Measurements from ENCODE around the gene SPTLC3.

SPTLC3 gene

DNA sequence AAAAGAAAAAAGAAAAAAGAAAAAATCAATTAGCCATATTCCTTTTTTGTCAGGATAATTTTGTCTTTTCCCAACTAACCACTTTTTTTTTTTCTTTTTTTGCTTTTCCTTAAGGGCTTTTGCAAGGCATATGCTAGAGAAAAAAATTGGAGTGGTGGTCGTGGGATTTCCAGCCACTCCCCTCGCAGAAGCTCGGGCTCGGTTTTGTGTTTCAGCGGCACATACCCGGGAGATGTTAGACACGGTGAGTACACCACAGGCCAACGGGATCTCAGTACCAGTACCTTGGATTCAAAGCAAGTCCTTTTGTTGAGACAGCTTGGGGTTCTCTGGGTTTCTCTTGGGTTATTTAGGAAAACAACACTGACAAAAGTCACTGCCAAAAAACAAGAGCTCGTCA, 151.1 kb downstream of the SPTLC3 start:
- DNase-seq (ENCODE audit: low read depth in 2 of 2), result no peak
- TF ChIP-seq, protein P1, sequence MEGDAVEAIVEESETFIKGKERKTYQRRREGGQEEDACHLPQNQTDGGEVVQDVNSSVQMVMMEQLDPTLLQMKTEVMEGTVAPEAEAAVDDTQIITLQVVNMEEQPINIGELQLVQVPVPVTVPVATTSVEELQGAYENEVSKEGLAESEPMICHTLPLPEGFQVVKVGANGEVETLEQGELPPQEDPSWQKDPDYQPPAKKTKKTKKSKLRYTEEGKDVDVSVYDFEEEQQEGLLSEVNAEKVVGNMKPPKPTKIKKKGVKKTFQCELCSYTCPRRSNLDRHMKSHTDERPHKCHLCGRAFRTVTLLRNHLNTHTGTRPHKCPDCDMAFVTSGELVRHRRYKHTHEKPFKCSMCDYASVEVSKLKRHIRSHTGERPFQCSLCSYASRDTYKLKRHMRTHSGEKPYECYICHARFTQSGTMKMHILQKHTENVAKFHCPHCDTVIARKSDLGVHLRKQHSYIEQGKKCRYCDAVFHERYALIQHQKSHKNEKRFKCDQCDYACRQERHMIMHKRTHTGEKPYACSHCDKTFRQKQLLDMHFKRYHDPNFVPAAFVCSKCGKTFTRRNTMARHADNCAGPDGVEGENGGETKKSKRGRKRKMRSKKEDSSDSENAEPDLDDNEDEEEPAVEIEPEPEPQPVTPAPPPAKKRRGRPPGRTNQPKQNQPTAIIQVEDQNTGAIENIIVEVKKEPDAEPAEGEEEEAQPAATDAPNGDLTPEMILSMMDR (IDR thresholded peaks at IDR 0.05; ENCODE audit: low read depth, low read length), result no peak

DNA sequence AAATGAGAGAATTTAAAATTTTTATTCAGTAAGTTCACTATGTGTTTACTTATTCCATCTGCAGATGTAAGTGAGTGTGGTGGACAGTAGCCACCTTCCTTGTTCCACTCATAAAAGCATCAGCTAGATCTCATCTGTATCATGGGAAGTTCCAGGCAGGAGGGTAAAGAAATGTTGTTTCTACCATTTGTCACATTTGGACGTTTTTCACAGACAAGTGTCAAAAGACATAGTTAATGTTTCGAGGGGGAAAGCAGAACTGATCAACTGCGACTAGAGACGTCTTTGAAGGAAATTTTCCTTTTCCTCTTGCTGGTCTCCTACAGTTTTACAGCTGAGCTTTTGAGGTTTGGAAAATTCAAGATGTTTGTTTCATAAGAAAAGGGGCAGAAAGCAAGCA, 156.4 kb downstream of the SPTLC3 start:
- no peak for DNase-seq (ENCODE audit: low read depth in 2 of 2)
- TF ChIP-seq, protein P1 (IDR thresholded peaks at IDR 0.05; ENCODE audit: low read depth, low read length), result no peak
- no peak overlapping the region for H3K4me3 ChIP-seq (replicated peaks in 1 of 2; ENCODE audit: low read depth in 2 of 2, low read length in 2 of 2)

More for the DNA sequence above, 151.1 kb downstream of the SPTLC3 start:
- no peak overlapping the region for H3K4me3 ChIP-seq (replicated peaks in 1 of 2; ENCODE audit: low read depth in 2 of 2, low read length in 2 of 2)

DNA sequence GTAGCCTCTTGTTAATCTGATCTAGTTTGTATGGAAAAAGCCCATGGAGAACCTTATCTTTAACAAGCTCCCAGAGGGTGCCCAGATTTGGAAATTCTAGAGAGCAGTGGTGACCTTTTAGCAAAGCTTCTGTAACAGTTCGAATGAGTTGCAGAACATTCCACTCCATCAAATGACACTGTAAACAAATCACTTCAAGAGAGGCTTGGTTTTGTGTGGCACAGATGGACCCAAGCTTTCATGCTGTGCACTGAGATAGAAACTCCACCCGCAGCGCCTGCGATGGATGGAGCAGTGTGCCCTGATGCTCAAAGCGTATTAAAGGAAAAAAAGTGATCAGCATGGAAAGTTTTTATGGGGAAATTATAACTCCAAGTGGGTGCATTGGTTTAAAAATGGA, 157.2 kb downstream of the SPTLC3 start:
- TF ChIP-seq, protein P1 (IDR thresholded peaks at IDR 0.05; ENCODE audit: low read depth, low read length), result no peak
- no peak overlapping the region for H3K4me3 ChIP-seq (replicated peaks in 1 of 2; ENCODE audit: low read depth in 2 of 2, low read length in 2 of 2)
- DNase-seq (ENCODE audit: low read depth in 2 of 2), result no peak

DNA sequence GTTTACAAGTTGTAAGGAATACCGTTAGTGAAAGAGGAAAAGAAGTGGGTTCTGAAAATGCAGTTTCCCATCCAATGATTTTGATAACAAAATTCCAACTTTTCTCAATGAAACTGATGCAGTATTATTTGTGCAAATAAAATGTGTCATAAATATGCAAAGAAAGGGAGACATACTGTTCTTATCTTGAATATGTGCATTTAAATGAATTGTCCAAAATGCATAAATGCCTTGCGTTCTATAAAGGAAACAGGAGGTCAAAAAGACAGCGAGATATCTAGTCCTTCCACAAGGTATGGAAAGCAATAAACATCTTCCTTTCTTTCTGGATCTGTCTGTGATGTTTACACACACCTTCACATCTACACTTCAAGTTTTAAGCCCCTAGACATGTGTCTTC, 157.7 kb downstream of the SPTLC3 start:
- DNase-seq (ENCODE audit: low read depth in 2 of 2), result no peak
- no peak overlapping the region for H3K4me3 ChIP-seq (replicated peaks in 1 of 2; ENCODE audit: low read depth in 2 of 2, low read length in 2 of 2)
- TF ChIP-seq, protein P1 (IDR thresholded peaks at IDR 0.05; ENCODE audit: low read depth, low read length), result no peak

DNA sequence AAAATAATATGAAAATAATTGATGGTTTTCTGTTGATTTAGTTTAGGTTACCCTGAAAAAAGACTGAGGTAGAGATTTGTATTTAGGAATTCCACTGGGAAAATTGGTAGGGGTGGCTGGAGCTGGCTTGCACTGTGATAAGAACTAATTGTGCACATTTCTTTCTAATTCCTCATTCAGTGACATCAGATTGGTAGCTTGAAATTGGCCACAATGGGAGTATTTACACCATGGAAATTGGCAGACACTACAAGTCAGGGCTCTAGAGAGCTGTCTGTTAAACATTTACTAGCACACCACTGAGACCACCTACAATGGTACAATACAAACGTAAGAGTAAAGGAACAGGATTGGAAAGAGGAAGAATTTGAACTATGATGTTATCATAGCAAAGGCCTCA, 160.3 kb downstream of the SPTLC3 start:
- TF ChIP-seq, protein P1 (IDR thresholded peaks at IDR 0.05; ENCODE audit: low read depth, low read length), result no peak
- no peak overlapping the region for H3K4me3 ChIP-seq (replicated peaks in 1 of 2; ENCODE audit: low read depth in 2 of 2, low read length in 2 of 2)
- DNase-seq (ENCODE audit: low read depth in 2 of 2), result no peak

DNA sequence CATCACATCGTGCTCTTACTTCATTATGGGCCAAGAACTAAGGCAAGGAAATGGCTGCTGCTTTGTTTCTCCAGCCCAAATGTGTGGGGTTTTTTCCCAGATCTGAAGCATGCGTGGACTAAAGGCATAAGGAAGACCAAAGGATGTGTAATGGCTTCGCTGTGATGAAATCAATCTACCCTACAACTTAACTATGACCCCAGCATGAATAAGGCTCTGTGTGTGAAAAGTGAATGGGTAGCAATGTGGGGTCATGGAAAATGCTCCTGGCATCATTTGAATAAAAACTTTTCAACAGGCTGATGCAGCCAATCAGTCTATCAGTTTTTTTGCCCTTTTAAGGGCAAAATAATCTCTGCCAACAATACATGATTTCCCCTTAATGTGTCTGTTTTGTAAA, 162.0 kb downstream of the SPTLC3 start:
- no peak for DNase-seq (ENCODE audit: low read depth in 2 of 2)
- TF ChIP-seq, protein P1 (IDR thresholded peaks at IDR 0.05; ENCODE audit: low read depth, low read length), result no peak
- no peak overlapping the region for H3K4me3 ChIP-seq (replicated peaks in 1 of 2; ENCODE audit: low read depth in 2 of 2, low read length in 2 of 2)

DNA sequence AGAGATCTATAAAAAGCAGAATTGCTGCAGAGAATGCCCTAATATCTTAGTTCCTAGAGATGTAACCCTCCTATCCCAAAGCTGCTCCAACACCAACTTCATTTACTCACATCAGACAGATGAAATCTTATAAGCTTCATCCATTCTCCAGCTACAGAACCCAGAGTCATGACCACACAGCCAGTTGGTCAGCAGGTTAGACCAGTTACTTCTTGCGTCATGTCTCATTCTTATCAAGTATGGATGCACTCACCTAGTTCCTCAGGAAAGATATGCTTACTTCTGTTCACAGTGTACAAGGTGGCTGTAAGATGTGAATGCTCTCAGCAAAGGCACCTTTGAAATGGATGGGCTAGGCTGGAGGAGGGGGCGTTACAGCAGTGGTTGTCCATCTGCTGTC, 164.4 kb downstream of the SPTLC3 start:
- DNase-seq (ENCODE audit: low read depth in 2 of 2), result no peak
- TF ChIP-seq, protein P1 (IDR thresholded peaks at IDR 0.05; ENCODE audit: low read depth, low read length), result no peak
- no peak overlapping the region for H3K4me3 ChIP-seq (replicated peaks in 1 of 2; ENCODE audit: low read depth in 2 of 2, low read length in 2 of 2)

Data from cardiac fibroblast (primary cell).